ENCODE data around the gene HRAS. TPM values are rescaled to one million over a fixed set of nuclear protein-coding genes. Genes with fewer than 3 reads are reported as not detected.

HRAS gene
- total RNA-seq, 1 donor from 2014 or later, result 53.5 TPM

DNA sequence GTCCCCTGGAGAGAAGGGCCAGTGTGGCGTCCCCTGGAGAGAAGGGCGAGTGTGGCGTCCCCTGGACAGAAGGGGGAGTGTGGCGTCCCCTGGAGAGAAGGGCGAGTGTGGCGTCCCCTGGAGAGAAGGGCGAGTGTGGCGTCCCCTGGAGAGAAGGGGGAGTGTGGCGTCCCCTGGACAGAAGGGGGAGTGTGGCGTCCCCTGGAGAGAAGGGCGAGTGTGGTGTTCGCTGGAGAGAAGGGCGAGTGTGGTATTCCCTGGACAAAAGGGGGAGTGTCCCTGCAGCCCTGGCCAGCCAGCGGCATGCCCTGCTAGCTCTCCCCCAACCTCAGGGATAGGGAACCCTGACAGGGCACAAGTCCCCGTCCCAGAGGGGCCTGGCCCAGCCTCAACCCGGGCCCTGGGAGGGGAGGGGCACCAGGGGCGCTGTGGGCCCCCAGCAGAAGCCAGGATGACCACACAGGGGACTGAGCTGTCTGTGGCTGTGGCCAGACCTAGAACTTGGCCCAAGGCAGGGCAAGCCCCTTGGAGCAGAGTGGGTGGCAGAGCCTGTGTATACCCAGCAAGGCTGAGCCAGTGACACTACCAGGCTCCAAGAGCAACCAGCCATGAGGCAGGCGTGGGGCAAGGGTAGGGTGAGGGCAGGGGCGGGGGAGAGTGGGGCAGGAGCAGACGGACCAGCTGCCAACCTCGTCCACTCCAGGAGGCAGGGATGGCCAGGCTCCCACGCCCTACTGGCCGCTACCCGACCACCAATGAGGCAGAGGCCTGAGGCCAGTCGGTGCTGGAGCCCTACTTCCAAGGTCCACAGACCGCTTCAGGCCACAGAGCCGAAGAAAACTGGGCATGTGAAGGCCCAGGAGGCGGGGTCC is 4.2 kb downstream of the HRAS start:
- TF ChIP-seq POLR2A (IDR thresholded peaks at IDR 0.05) (no peak), POLR2AphosphoS5 (IDR thresholded peaks at IDR 0.05; ENCODE audit: insufficient read depth in 1 of 2, low read depth in 1 of 2) (no peak)
- TF ChIP-seq, protein P1, sequence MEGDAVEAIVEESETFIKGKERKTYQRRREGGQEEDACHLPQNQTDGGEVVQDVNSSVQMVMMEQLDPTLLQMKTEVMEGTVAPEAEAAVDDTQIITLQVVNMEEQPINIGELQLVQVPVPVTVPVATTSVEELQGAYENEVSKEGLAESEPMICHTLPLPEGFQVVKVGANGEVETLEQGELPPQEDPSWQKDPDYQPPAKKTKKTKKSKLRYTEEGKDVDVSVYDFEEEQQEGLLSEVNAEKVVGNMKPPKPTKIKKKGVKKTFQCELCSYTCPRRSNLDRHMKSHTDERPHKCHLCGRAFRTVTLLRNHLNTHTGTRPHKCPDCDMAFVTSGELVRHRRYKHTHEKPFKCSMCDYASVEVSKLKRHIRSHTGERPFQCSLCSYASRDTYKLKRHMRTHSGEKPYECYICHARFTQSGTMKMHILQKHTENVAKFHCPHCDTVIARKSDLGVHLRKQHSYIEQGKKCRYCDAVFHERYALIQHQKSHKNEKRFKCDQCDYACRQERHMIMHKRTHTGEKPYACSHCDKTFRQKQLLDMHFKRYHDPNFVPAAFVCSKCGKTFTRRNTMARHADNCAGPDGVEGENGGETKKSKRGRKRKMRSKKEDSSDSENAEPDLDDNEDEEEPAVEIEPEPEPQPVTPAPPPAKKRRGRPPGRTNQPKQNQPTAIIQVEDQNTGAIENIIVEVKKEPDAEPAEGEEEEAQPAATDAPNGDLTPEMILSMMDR (IDR thresholded peaks at IDR 0.05), result no peak
- H3K9me3 ChIP-seq, result no peaks in the 10 kb centered on the region
- H3K4me3 ChIP-seq, result no peak overlapping the region
- peaks cover 30% of the 10 kb centered on the region for H3K4me1 ChIP-seq
- no peak overlapping the region for H3K27ac ChIP-seq
- no peak for DNase-seq (ENCODE audit: extremely low spot score in 2 of 2)
- peaks cover 0 to 29% of the 10 kb centered on the region in 2 donors for H3K36me3 ChIP-seq
- intact Hi-C loops (cut with DNase I), result no loop called here
- no peaks in the 10 kb centered on the region for H3K27me3 ChIP-seq

DNA sequence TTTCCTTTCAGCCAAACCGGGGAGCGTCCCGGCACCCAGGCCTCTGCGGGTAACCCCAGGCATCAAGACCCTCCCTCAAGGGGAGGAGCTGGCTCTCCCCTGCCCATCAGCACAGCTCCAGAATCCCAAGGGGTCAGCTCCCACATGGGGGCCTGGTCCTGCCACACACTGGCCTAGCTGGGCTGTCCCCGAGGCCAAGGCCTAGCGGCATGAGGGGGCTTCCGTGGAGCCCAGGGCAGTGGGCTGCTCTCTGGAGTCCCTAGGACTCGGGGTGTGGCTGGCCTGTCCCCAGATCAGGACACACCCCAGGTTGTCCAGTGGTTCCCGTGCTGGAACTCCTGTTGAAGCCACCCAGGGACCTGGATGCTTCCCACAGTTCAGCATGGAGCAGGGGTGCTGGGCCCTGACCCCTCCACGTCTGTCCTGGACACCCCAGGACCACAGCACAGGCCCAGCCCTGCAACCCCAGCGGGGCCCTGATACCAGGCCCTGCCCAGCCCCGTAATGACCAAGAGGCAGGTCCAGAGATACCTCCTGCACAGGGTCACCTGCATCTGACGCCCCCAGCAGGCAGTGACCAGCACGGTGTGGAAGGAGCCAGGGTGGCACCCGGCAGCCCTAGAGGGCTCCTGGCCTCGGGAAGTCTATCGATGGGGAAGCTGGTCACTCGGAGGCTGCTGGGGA is 5.5 kb downstream of the HRAS start:
- intact Hi-C loops (cut with DNase I), result no loop called here
- no peak for DNase-seq (ENCODE audit: extremely low spot score in 2 of 2)
- H3K36me3 ChIP-seq, result peaks cover 0 to 29% of the 10 kb centered on the region in 2 donors
- H3K27ac ChIP-seq, result no peak overlapping the region
- no peaks in the 10 kb centered on the region for H3K9me3 ChIP-seq
- H3K4me3 ChIP-seq, result no peak overlapping the region
- no peaks in the 10 kb centered on the region for H3K27me3 ChIP-seq
- TF ChIP-seq, protein P1 (IDR thresholded peaks at IDR 0.05), result no peak
- TF ChIP-seq POLR2AphosphoS5 (IDR thresholded peaks at IDR 0.05; ENCODE audit: insufficient read depth in 1 of 2, low read depth in 1 of 2) (no peak), POLR2A (IDR thresholded peaks at IDR 0.05) (no peak)
- peaks cover 26% of the 10 kb centered on the region for H3K4me1 ChIP-seq

GRCh38 chr11:528815-529727 is 6.3 kb downstream of the HRAS start:
- no peaks in the 10 kb centered on the region for H3K9me3 ChIP-seq
- H3K4me1 ChIP-seq, result peaks cover 19% of the 10 kb centered on the region
- no peak overlapping the region for H3K4me3 ChIP-seq
- no peaks in the 10 kb centered on the region for H3K27me3 ChIP-seq
- peaks cover 0 to 29% of the 10 kb centered on the region in 2 donors for H3K36me3 ChIP-seq
- no peak for TF ChIP-seq POLR2AphosphoS5 (IDR thresholded peaks at IDR 0.05; ENCODE audit: insufficient read depth in 1 of 2, low read depth in 1 of 2)
- TF ChIP-seq POLR2A (IDR thresholded peaks at IDR 0.05), result no peak
- TF ChIP-seq, protein P1 (IDR thresholded peaks at IDR 0.05), result no peak
- DNase-seq (ENCODE audit: extremely low spot score in 2 of 2), result no peak
- intact Hi-C loops (cut with DNase I), result no loop called here
- no peak overlapping the region for H3K27ac ChIP-seq

DNA sequence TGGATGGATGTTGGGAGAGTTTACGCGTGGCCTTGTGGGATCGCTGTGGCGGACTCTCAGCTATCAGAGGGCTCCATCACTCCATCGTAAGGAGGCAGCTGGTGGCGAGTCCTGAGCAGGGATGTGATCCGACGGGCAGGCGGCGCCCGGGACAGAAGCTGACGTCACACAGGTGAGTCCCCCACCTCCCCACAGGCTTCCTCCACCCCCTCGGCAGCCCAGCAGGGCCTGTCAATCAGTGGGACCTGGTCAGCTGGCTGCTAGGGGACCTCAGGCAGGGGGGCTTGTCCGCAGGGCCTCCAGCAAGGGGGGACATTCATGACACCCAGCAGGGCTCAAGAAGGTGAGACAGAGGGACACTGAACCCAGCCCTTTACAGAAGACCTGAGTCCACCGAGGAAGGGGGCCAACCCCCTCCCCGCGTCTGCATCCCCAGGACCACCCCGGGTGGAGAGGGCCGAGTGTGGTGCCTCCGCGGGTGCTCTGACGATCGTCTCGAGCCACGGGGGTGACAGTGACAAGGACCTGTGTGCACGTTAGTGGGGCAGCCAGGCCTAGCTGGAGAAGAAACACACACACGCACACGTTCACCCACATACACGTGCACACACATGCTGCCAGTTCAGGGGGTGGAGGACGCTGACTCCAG is 7.1 kb downstream of the HRAS start:
- Histone ChIP-seq H3K4me1 (peaks cover 11% of the 10 kb centered on the region), H3K4me3 (no peak overlapping the region), H3K36me3 (peaks cover 0 to 24% of the 10 kb centered on the region in 2 donors), H3K27me3 (no peaks in the 10 kb centered on the region), H3K27ac (no peak overlapping the region), H3K9me3 (no peaks in the 10 kb centered on the region)
- no peak for DNase-seq (ENCODE audit: extremely low spot score in 2 of 2)
- intact Hi-C loops (cut with DNase I), result no loop called here
- TF ChIP-seq, protein P1 (IDR thresholded peaks at IDR 0.05), result no peak
- no peak for TF ChIP-seq POLR2AphosphoS5 (IDR thresholded peaks at IDR 0.05; ENCODE audit: insufficient read depth in 1 of 2, low read depth in 1 of 2)
- TF ChIP-seq POLR2A (IDR thresholded peaks at IDR 0.05), result no peak
